Activated CD4-positive, alpha-beta T cell treated with anti-CD3 and anti-CD28 coated beads for 24 hours (primary cell): ENCODE results near the gene AGO3.
"Not testable (repeated sequence)": the region's sequence is repeated elsewhere in the genome, so short reads cannot be mapped to it uniquely, and the experiment has no call there.

Experiments used
- DNase-seq, 2 donors: peaks; one replicate each; pipeline ENCODE4 v3.0.0-alpha.2; 2020; ENCODE audit warnings: low read depth in 2 of 2

The AGO3 gene

DNA sequence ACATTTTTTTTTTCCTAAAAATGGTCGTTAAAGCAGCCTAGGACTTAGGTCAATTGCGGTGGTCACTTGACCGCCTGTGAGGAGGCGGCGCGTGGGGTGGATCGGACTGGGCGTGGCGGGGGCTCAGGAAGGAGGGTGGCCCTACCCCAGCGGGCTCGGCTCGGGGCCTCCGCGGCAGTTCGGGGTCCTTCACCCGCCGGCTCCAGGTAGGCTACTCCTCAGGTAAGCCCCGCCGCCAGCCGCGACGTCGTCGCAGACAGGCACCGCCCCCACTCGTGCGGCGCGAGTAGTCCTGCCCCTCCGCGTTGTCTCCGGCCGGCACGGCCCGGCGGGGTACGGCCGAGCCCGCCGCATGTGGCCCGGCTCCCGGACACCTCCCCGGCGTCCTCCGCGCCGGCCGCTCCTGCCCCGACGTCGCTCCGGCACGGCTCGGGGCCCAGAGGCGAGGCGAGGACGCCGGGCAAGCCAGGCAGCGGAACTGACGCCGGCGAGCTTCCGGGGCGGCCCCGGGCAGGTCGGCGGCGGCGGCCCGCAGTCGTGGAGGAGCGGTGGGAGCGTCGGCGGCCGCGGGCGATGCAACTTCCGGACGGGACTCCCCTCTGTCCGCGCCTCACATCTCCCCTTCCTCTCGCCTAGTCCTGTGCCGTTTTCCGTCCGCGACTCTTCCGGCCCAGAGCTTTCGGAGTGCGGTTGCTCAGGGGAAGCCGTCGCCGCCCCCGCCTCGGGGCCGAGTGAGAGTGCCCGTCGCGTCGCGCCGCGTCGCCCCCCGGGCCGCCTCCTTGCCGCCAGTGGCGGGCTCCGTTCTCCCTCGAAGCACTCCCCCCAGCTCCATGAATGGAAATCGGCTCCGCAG lies at the start of gene AGO3:
TSS of gene AGO3 (plus strand) at position 513 of the 853 bp plus-strand sequence. CDS start at position 835, 322 bp downstream.
- DNase-seq = peak; percentile 78 to 79

DNA sequence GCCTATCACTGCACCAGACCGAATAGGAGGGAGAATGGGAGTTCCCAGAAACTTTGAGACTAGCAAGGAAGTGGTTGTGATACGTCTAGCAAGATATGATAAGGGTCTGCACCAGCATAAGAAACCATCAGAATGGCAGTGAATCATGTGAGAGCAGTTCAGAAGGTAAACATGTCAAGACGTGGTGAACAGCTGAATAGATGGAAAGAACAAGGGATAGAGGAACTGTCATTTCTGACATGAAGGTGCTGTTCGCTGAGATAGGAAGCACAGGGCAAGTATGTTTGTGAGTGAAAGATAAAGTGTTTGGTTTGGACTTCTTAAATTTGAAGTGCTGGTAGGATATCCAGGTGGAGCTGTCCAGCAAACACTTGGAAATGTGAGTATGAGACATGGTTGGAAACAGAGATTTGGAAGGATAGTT lies 49.0 kb upstream of the AGO3 start:
- no peak for DNase-seq

GRCh38 chr1:35882586-35882944 lies 48.3 kb upstream of the AGO3 start:
- peak in 1 of 2 donors; percentile 1 for DNase-seq

DNA sequence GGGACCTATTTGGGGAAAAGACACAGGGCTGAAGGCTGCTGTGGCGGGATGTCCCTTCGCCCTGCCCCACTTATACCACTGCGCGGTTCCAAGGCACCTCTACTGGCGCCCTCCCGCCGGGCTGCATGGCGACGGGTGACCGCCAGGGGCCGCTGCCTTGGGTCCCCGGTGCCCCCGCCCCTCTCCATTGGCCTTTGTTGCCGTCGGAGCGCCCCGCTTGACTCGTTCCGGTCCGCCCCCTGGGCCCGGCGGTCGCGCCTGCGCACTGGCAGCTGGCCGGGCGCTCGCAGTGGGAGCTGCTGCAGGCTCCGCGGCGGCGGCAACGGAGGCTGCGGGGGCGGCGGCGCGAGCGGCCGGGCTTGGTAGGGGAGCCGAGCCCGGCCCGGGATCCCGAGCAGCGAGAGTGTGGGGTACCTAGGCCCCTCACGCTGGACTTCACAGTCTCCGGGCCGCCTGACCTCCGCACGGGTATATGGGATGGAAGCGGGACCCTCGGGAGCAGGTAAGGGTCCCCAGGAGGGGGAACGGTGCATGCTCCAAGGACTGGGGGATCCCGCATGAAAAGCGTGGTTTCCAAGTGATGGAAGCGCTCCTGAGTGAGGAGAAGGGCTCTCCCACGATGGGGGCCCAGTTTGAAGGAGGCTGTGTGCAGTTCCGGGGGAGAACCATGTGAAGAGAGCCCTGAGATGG lies 47.8 kb upstream of the AGO3 start, which contains the start of gene AGO1:
TSS of gene AGO1 (plus strand) at position 265 of the 690 bp plus-strand sequence. CDS start at position 478, 213 bp downstream.
- peak; percentile 95 to 96 for DNase-seq

DNA sequence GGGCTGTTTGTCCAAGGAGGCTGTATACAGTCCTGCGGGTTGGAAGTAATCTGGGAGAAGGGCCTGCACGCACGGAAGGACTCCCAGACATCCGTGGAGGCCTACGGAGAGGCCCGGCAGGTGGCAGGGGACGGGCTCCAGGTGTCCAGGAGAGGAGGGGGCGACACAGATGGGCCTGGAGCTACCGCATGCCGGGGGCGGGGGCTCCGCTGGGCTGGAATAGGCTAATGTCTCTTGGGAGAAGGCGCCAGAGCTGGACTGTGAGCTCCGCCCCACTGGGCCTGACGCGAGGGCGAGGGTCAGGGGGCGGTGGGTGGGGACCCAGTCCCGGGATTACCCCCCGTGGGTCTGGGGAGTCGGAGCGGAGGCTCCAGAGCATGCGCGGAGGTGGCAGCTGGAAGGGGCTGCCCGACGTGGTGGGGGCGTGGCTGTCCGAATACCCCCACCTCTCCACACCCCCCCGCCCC lies 47.2 kb upstream of the AGO3 start:
- peak; percentile 34 to 38 for DNase-seq

DNA sequence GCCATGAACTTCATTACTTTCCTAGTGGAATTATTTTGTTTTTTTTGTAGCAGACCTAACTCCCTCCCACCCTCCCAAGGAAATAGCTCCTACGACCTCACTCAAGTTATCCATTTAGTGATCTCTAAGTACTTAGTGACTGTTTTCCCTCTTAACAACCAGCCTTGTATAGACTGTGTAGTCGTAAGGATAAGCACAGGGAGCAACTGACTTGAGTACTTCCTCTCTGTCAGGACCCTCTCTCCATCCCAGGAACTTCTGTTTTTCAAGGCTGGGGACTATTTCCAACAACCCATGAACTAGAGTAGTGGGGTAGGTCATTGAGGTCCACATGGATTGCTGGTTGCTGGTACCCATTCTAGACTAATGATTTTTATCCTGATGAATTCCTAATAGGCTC lies 46.0 kb upstream of the AGO3 start:
- no peak for DNase-seq

DNA sequence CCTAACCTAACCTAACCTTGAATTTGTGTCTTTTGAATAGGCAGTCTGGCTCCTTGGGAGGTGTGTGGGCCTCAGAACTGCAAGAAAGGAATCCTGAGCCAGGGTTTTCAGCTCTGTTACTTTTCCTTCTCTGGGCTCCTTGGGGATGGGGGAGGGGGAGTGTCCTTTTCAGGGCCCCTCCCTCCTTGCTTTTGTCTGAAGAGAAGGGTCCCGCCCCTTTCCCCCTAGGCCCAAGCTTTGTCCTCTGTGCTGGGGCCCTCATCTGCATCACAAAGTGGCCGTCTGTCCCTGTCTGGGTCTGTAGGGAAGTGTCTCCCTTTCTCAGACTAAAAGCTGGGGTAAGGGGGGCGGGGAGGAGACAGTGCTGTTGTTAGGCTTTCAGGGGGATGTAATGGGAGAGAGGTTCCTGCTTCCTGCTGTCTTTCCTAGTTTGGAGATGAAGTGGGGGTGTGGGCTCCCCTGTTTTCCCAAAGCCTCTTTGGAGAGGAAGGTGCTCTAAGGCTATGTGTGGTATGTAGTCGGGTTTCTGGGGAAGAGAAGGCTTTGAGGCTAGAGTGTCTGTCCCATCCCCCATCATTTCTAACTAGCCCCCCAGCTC lies 44.8 kb upstream of the AGO3 start:
- no peak for DNase-seq

GRCh38 chr1:35886577-35887431 lies 44.1 kb upstream of the AGO3 start:
- no peak for DNase-seq

DNA sequence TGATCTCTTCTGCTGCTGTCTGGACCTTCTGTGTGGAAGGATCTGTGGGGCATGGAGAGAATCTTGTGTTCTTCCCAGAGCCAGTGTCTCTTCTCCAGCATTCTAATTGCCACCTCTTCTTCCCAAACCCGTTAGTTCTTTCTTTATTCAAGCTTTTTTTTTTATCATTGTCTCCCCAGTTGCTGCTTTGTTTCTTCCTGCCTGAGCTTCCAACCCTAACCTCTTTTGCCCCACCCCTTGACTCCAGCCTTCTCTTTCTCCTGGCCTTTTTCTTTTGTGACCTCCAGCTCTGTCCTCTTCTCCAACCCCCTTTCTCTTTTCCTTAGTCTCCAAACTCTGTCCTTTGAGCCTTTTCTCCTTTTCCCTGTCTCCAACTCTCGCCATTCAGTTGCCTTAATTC lies 43.4 kb upstream of the AGO3 start:
- DNase-seq = no peak

GRCh38 chr1:35888255-35888654 lies 42.6 kb upstream of the AGO3 start:
- no peak for DNase-seq

DNA sequence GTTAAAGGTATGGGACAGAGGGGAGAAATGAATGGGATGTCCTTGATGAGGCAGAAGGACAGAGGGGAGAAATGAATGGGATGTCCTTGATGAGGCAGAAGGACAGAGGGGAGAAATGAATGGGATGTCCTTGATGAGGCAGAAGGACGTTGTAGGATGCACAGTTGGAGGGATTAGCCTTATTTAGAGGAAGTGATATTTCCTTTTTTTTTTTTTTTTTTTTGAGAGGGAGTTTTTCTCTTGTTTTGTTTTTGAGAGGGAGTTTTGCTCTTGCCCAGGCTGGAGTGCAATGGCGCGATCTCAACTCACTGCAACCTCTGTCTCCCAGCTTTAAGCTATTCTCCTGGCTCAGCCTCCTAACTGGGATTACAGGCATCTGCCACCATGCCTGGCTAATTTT lies 41.9 kb upstream of the AGO3 start:
- not testable (repeated sequence) for DNase-seq

DNA sequence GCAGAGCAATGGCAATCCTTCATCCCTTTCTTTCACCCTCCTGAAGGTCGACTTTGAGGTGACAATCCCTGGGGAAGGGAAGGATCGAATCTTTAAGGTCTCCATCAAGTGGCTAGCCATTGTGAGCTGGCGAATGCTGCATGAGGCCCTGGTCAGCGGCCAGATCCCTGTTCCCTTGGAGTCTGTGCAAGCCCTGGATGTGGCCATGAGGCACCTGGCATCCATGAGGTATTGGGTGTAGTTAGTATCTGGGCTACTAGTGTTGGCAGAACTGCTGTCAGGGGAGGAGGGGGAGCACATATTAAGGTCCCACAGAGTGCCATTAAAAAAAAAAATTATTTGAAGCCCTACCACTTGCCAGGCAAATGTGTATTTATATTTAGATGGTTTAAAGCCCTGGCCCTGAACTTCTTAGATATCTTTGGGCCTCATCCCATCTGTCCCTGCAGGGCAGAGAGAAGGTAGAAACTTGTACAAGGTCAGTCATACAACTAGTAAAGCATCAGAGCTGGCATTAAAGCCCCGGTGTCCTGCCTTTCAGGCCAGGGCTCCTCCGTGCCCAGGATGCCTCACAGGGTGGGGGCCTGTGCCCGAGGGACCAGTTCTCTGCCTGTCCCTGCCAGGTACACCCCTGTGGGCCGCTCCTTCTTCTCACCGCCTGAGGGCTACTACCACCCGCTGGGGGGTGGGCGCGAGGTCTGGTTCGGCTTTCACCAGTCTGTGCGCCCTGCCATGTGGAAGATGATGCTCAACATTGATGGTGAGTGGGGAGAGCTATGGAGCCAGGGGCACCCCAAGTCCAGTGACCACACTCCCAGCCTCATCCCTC lies 37.6 kb upstream of the AGO3 start:
- DNase-seq = no peak

DNA sequence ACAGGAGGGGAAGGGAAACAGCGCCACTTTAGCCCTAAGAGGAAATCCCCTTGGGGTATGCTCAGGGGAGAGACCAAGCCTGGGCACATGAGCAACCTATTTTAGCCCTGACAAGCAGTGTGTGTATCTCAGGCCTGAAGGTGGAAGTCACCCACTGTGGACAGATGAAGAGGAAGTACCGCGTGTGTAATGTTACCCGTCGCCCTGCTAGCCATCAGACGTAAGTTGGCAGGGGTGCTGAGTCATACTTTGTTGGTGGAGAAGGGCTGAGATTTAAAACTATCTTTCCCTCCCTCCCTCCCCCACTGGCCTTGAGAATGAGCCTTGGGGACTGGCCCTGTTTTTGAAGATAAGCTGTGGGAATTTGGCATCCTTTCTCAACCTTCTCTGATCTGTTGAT lies 36.7 kb upstream of the AGO3 start:
- no peak for DNase-seq

DNA sequence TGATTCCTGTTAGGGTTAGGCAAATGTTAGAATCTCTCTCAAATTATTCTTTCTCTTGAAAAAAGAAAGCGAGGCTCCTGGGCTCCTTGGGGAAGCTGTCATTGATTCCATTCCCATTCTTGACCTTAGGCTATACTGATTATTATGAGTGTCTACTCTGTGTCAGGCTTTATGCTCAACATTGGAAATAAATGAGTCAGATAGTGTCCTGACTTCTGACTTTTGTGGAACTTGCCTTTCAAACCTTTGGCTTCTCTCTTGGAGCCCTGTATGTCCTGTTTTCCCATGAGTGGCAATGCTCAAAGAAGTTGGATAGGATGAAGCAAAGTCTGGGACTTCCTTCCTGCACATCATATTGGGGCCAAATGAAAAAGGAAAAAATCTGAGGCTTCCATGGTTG lies 36.2 kb upstream of the AGO3 start:
- DNase-seq = no peak

GRCh38 chr1:35899941-35900340 lies 31.0 kb upstream of the AGO3 start:
- no peak for DNase-seq

GRCh38 chr1:35901235-35901634 lies 29.7 kb upstream of the AGO3 start:
- DNase-seq = no peak

DNA sequence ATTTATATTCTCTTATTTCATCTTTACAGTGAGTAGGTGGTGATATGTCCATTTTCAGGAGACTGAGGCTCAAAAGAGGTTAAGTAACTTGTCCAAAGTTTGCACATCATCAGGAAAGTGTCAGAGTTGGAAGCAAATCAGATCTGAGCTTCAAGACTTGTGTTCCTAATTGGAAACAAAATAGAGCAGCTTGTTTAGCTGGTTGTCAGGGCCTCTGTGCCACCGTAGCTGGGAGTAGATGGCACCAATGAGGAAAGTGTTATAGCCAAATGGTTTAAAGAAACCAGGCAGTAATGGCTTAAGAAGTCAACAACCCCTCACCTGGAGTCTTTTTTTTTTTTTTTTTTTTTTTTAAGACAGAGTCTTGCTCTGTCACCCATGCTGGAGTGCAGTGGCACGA lies 28.2 kb upstream of the AGO3 start:
- no peak for DNase-seq

DNA sequence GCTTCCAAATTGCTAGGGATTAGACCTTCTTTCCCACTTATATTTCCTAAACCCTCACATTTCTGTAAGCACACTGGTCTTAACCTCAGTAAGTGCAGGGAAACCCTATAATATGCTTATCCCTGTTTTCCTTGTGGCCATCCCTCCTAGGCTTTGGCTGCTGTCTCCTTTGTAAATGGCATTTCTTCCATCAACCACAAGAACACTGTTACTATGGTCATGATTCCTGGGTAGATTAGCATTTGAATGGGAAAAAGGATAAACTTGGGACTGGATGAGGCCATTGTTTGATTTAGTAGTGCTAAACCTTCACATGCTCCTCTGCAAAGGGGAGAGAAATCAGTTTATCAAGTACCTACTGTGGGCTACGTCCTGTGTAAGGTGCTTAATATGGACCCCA lies 16.2 kb upstream of the AGO3 start:
- no peak for DNase-seq

DNA sequence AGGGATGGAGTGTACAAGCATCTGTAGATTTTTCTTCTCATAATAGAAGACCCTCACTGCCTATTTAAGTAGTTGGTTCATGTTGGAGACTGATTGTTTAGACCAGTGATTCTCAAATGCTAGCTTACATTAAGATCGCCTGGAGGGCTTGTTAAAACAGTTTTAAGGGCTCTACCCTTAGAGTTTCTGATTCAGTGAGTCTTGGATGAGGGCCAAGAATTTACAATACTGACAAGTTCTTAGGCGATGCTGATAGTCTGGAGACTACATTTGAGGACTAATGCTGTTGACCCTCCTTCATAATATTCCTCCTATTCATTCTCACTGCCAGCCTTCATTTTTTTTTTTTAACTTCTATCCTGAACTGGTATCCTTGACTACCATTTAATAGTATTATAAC lies 15.2 kb upstream of the AGO3 start:
- no peak for DNase-seq

GRCh38 chr1:35923791-35924221 lies 7.1 kb upstream of the AGO3 start:
- DNase-seq = no peak

- no peak for DNase-seq
Observed at GRCh38 chr1:35924838-35925237, 6.1 kb upstream of the AGO3 start.
